ENCODE results near the gene NR1D1.

NR1D1 gene

GRCh38 chr17:40112718-40113109 lies 12.3 kb upstream of the NR1D1 start:
- no peak for DNase-seq (ENCODE audit: low read depth)
- no peak for TF ChIP-seq MAX (IDR thresholded peaks at IDR 0.05; ENCODE audit: low read depth, low read length)
- no peak for TF ChIP-seq CTCF (IDR thresholded peaks at IDR 0.05; ENCODE audit: low read depth, low read length)
- no peak for TF ChIP-seq POLR2A (IDR thresholded peaks at IDR 0.05; ENCODE audit: extremely low read depth, insufficient read length)
- no peak for TF ChIP-seq MYC (IDR thresholded peaks at IDR 0.05; ENCODE audit: low read depth, low read length)
- no peak overlapping the region for H3K4me3 ChIP-seq (ENCODE audit: low read depth, low read length)

GRCh38 chr17:40112191-40112711 lies 11.9 kb upstream of the NR1D1 start:
- no peak overlapping the region for H3K4me3 ChIP-seq (ENCODE audit: low read depth, low read length)
- no peak for DNase-seq (ENCODE audit: low read depth)
- no peak for TF ChIP-seq POLR2A (IDR thresholded peaks at IDR 0.05; ENCODE audit: extremely low read depth, insufficient read length)
- no peak for TF ChIP-seq MYC (IDR thresholded peaks at IDR 0.05; ENCODE audit: low read depth, low read length)
- no peak for TF ChIP-seq MAX (IDR thresholded peaks at IDR 0.05; ENCODE audit: low read depth, low read length)
- TF ChIP-seq CTCF (IDR thresholded peaks at IDR 0.05; ENCODE audit: low read depth, low read length), result no peak

GRCh38 chr17:40111221-40112128 lies 11.1 kb upstream of the NR1D1 start:
- TF ChIP-seq POLR2A (IDR thresholded peaks at IDR 0.05; ENCODE audit: extremely low read depth, insufficient read length) (no peak), MAX (IDR thresholded peaks at IDR 0.05; ENCODE audit: low read depth, low read length) (peak; percentile 24), MYC (IDR thresholded peaks at IDR 0.05; ENCODE audit: low read depth, low read length) (no peak; the same call in 1 of the 2 replicates), CTCF (IDR thresholded peaks at IDR 0.05; ENCODE audit: low read depth, low read length) (peak; percentile 81)

GRCh38 chr17:40110026-40110845 lies 9.8 kb upstream of the NR1D1 start:
- DNase-seq (ENCODE audit: low read depth), result no peak
- TF ChIP-seq MAX (IDR thresholded peaks at IDR 0.05; ENCODE audit: low read depth, low read length) (no peak), MYC (IDR thresholded peaks at IDR 0.05; ENCODE audit: low read depth, low read length) (no peak), POLR2A (IDR thresholded peaks at IDR 0.05; ENCODE audit: extremely low read depth, insufficient read length) (no peak), CTCF (IDR thresholded peaks at IDR 0.05; ENCODE audit: low read depth, low read length) (no peak)
- no peak overlapping the region for H3K4me3 ChIP-seq (ENCODE audit: low read depth, low read length)

More at GRCh38 chr17:40111221-40112128, 11.1 kb upstream of the NR1D1 start:
- peak overlapping the region; percentile 6 for H3K4me3 ChIP-seq (ENCODE audit: low read depth, low read length)
- peak; percentile 94 for DNase-seq (ENCODE audit: low read depth)

- peak; percentile 50 for DNase-seq (ENCODE audit: low read depth)
- H3K4me3 ChIP-seq (ENCODE audit: low read depth, low read length), result no peak overlapping the region
- TF ChIP-seq MYC (IDR thresholded peaks at IDR 0.05; ENCODE audit: low read depth, low read length) (no peak), CTCF (IDR thresholded peaks at IDR 0.05; ENCODE audit: low read depth, low read length) (peak; percentile 12), MAX (IDR thresholded peaks at IDR 0.05; ENCODE audit: low read depth, low read length) (no peak), POLR2A (IDR thresholded peaks at IDR 0.05; ENCODE audit: extremely low read depth, insufficient read length) (no peak)
Observed at GRCh38 chr17:40108970-40109824, 8.8 kb upstream of the NR1D1 start.

Measured in NB4 (cell line).